ENCODE data around the gene TSPAN9. TPM values are rescaled to one million over a fixed set of nuclear protein-coding genes. Genes with fewer than 3 reads are reported as not detected.

TSPAN9 gene
- polyA plus RNA-seq, 3 donors: 0.15 to 0.34 (median 0.25) TPM

DNA sequence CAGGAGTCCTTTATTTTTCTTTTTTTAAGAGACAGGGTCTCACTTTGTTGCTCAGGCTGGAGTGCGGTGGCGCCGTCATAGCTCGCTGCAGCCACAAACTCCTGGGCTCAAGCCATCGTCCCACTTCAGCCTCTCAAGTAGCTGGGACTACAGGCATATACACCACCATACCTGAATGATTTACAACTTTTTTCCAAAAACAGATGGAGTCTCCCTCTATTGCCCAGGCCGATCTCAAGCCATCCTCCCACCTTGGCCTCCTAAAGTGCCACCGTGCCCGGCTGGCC lies 205.1 kb downstream of the TSPAN9 start:
- Histone ChIP-seq H3K4me3 (replicated peaks in 1 of 3; ENCODE audit: low read depth in 2 of 3, low read length in 3 of 3) (no peak overlapping the region), H3K36me3 (replicated peaks in 1 of 2; ENCODE audit: control insufficient read depth in 1 of 2, insufficient read depth in 2 of 2, low read length in 2 of 2) (no peaks in the 10 kb centered on the region), H2AFZ (ENCODE audit: insufficient read depth, low read depth, low read length, poor library complexity, severe bottlenecking) (no peak overlapping the region), H3K27ac (ENCODE audit: low read depth in 1 of 2, low read length in 2 of 2) (no peak overlapping the region), H4K20me1 (ENCODE audit: insufficient read depth, low read length) (no peaks in the 10 kb centered on the region), H3K4me1 (ENCODE audit: control insufficient read depth in 1 of 2, insufficient read depth in 2 of 2, low read length in 2 of 2) (no peaks in the 10 kb centered on the region), H3K79me2 (ENCODE audit: insufficient read depth, low read length) (no peaks in the 10 kb centered on the region), H3K27me3 (ENCODE audit: control insufficient read depth in 2 of 2, insufficient read depth in 2 of 2, low read length in 2 of 2) (no peaks in the 10 kb centered on the region), H3K9me3 (replicated peaks in 1 of 2; ENCODE audit: control insufficient read depth in 1 of 2, insufficient read depth in 1 of 2, low read length in 2 of 2) (no peaks in the 10 kb centered on the region), H3K9ac (ENCODE audit: insufficient read depth, low read length, poor library complexity, severe bottlenecking) (no peak overlapping the region), H3K4me2 (replicated peaks; ENCODE audit: extremely low read depth, low read length, poor library complexity, severe bottlenecking) (no peak overlapping the region)
- H3K4me1 Mint-ChIP-seq: no peaks in the 10 kb centered on the region
- TF ChIP-seq, protein P1, sequence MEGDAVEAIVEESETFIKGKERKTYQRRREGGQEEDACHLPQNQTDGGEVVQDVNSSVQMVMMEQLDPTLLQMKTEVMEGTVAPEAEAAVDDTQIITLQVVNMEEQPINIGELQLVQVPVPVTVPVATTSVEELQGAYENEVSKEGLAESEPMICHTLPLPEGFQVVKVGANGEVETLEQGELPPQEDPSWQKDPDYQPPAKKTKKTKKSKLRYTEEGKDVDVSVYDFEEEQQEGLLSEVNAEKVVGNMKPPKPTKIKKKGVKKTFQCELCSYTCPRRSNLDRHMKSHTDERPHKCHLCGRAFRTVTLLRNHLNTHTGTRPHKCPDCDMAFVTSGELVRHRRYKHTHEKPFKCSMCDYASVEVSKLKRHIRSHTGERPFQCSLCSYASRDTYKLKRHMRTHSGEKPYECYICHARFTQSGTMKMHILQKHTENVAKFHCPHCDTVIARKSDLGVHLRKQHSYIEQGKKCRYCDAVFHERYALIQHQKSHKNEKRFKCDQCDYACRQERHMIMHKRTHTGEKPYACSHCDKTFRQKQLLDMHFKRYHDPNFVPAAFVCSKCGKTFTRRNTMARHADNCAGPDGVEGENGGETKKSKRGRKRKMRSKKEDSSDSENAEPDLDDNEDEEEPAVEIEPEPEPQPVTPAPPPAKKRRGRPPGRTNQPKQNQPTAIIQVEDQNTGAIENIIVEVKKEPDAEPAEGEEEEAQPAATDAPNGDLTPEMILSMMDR (IDR thresholded peaks at IDR 0.05): no peak
- H3K4me3 Mint-ChIP-seq: no peak overlapping the region
- H3K27me3 Mint-ChIP-seq (ENCODE audit: low read depth in 3 of 3): peaks cover 7 to 38% (median 24%) of the 10 kb centered on the region in 3 donors
- peaks cover 0 to 2% (median 0%) of the 10 kb centered on the region in 7 donors for H3K9me3 Mint-ChIP-seq
- H3K27ac Mint-ChIP-seq: peak overlapping the region in 1 of 7 donors; percentile 28
- no peak for DNase-seq
- H3K36me3 Mint-ChIP-seq: no peaks in the 10 kb centered on the region
- intact Hi-C loops (cut with micrococcal nuclease): no loop called here
- WGBS (ENCODE audit: insufficient coverage): 98% methylated on average over 8 of the region's 8 CpGs

- 81% methylated on average over 7 of the region's 19 CpGs for WGBS (ENCODE audit: insufficient coverage)
- intact Hi-C loops (cut with micrococcal nuclease): no loop called here
Observed at GRCh38 chr12:3283137-3283680, 206.0 kb downstream of the TSPAN9 start.

More at GRCh38 chr12:3283137-3283680, 206.0 kb downstream of the TSPAN9 start:
- Mint-ChIP-seq H3K4me1 (no peaks in the 10 kb centered on the region), H3K36me3 (no peaks in the 10 kb centered on the region), H3K27ac (no peak overlapping the region), H3K9me3 (peaks cover 0 to 2% (median 0%) of the 10 kb centered on the region in 7 donors), H3K4me3 (no peak overlapping the region), H3K27me3 (ENCODE audit: low read depth in 3 of 3) (peaks cover 5 to 38% (median 19%) of the 10 kb centered on the region in 3 donors)
- Histone ChIP-seq H3K79me2 (ENCODE audit: insufficient read depth, low read length) (no peaks in the 10 kb centered on the region), H3K36me3 (replicated peaks in 1 of 2; ENCODE audit: control insufficient read depth in 1 of 2, insufficient read depth in 2 of 2, low read length in 2 of 2) (no peaks in the 10 kb centered on the region), H2AFZ (ENCODE audit: insufficient read depth, low read depth, low read length, poor library complexity, severe bottlenecking) (no peak overlapping the region), H3K9me3 (replicated peaks in 1 of 2; ENCODE audit: control insufficient read depth in 1 of 2, insufficient read depth in 1 of 2, low read length in 2 of 2) (no peaks in the 10 kb centered on the region), H3K4me3 (replicated peaks in 1 of 3; ENCODE audit: low read depth in 2 of 3, low read length in 3 of 3) (no peak overlapping the region), H3K4me2 (replicated peaks; ENCODE audit: extremely low read depth, low read length, poor library complexity, severe bottlenecking) (no peak overlapping the region), H3K27ac (ENCODE audit: low read depth in 1 of 2, low read length in 2 of 2) (no peak overlapping the region), H3K4me1 (ENCODE audit: control insufficient read depth in 1 of 2, insufficient read depth in 2 of 2, low read length in 2 of 2) (no peaks in the 10 kb centered on the region), H3K9ac (ENCODE audit: insufficient read depth, low read length, poor library complexity, severe bottlenecking) (no peak overlapping the region), H4K20me1 (ENCODE audit: insufficient read depth, low read length) (no peaks in the 10 kb centered on the region), H3K27me3 (ENCODE audit: control insufficient read depth in 2 of 2, insufficient read depth in 2 of 2, low read length in 2 of 2) (no peaks in the 10 kb centered on the region)
- no peak for DNase-seq
- TF ChIP-seq, protein P1 (IDR thresholded peaks at IDR 0.05): no peak
